Measurements from ENCODE around the gene WASL.

DNA sequence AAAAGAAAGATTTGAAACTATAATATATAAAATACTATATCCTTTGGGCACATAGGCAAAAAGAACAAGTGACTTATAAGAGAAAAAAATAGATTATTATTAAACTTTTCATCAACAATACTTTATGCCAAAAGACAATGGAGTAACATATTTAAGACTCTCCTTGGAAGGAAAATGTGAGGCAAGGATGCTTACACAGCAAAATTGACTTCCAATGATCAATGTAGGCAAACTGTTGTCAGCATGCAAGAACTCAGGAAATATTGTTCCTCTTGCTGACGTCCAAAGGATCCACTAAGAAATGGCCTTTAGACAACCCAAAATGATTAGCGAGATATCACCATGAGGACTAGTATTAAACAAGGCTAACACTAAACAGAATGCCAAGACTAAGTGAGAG lies 116.0 kb downstream of the WASL start:
- TF ChIP-seq CTCF (conservative IDR thresholded peaks at IDR 0.05): no peak
- no peak for TF ChIP-seq ZFX (IDR thresholded peaks at IDR 0.05)
